ENCODE data around the gene ZFP3. TPM values are rescaled to one million over a fixed set of nuclear protein-coding genes. Genes with fewer than 3 reads are reported as not detected.
"Not testable (repeated sequence)": the region's sequence is repeated elsewhere in the genome, so short reads cannot be mapped to it uniquely, and the experiment has no call there.

Gene ZFP3
- total RNA-seq, 2 experiments from 2014 or later = 0.34 to 0.98 TPM

GRCh38 chr17:5065227-5065744 lies 13.0 kb upstream of the ZFP3 start:
- H3K36me3 ChIP-seq (ENCODE audit: insufficient read depth, low read length) = no peaks in the 10 kb centered on the region
- H3K4me1 ChIP-seq (ENCODE audit: insufficient read depth, low read length, poor library complexity, severe bottlenecking) = peaks cover 6% of the 10 kb centered on the region
- no peak overlapping the region for H3K4me2 ChIP-seq (ENCODE audit: low read length)
- no peak overlapping the region for H3K4me3 ChIP-seq (ENCODE audit: low read depth, low read length, poor library complexity, severe bottlenecking)
- H3K9me2 ChIP-seq (ENCODE audit: insufficient read depth, low read length) = no peaks in the 10 kb centered on the region
- H3K27ac ChIP-seq (ENCODE audit: low read depth, low read length, poor library complexity, severe bottlenecking) = no peak overlapping the region
- no peaks in the 10 kb centered on the region for H4K20me1 ChIP-seq (ENCODE audit: insufficient read depth, low read length)
- ChIA-PET CTCF (ENCODE audit: unreplicated experiment) (no interaction called here), POLR2A (no interaction called here)
- TF ChIP-seq CTCF (conservative IDR thresholded peaks at IDR 0.05; ENCODE audit: low read length) = no peak
- TF ChIP-seq EZH2phosphoT487 (IDR thresholded peaks at IDR 0.05; ENCODE audit: borderline replicate concordance, low read depth, low read length) = no peak
- intact Hi-C loops (cut with micrococcal nuclease; ENCODE audit: unreplicated experiment) = no loop called here
- H2AFZ ChIP-seq (ENCODE audit: low read length) = no peak overlapping the region
- no TSS peak for BruUV-seq (replicated peaks)
- no peaks in the 10 kb centered on the region for H3K79me2 ChIP-seq (ENCODE audit: insufficient read depth, low read depth, low read length)
- DNase-seq (ENCODE audit: low spot score) = no peak
- H3K9me3 ChIP-seq (ENCODE audit: low read length) = no peaks in the 10 kb centered on the region

GRCh38 chr17:5068236-5068635 lies 10.0 kb upstream of the ZFP3 start:
- intact Hi-C loops (cut with micrococcal nuclease; ENCODE audit: unreplicated experiment) = no loop called here
- Histone ChIP-seq H3K9me3 (ENCODE audit: low read length) (no peaks in the 10 kb centered on the region), H3K79me2 (ENCODE audit: insufficient read depth, low read depth, low read length) (no peaks in the 10 kb centered on the region), H3K9me2 (ENCODE audit: insufficient read depth, low read length) (no peaks in the 10 kb centered on the region), H4K20me1 (ENCODE audit: insufficient read depth, low read length) (no peaks in the 10 kb centered on the region), H2AFZ (ENCODE audit: low read length) (no peak overlapping the region), H3K4me3 (ENCODE audit: low read depth, low read length, poor library complexity, severe bottlenecking) (no peak overlapping the region), H3K36me3 (ENCODE audit: insufficient read depth, low read length) (no peaks in the 10 kb centered on the region), H3K4me2 (ENCODE audit: low read length) (no peak overlapping the region), H3K27ac (ENCODE audit: low read depth, low read length, poor library complexity, severe bottlenecking) (no peak overlapping the region), H3K4me1 (ENCODE audit: insufficient read depth, low read length, poor library complexity, severe bottlenecking) (no peaks in the 10 kb centered on the region)
- ChIA-PET CTCF (ENCODE audit: unreplicated experiment) (no interaction called here), POLR2A (interaction anchor here (0.6 kb wide), 1 partner anchor 242 kb away, joined by 3 read pairs; no protein-coding TSS in a partner anchor)
- no peak for DNase-seq (ENCODE audit: low spot score)
- BruUV-seq (replicated peaks) = no TSS peak
- TF ChIP-seq EZH2phosphoT487 (IDR thresholded peaks at IDR 0.05; ENCODE audit: borderline replicate concordance, low read depth, low read length) (no peak), CTCF (conservative IDR thresholded peaks at IDR 0.05; ENCODE audit: low read length) (no peak)

- H3K36me3 ChIP-seq (ENCODE audit: insufficient read depth, low read length) = no peaks in the 10 kb centered on the region
- TF ChIP-seq CTCF (conservative IDR thresholded peaks at IDR 0.05; ENCODE audit: low read length) (no peak), EZH2phosphoT487 (IDR thresholded peaks at IDR 0.05; ENCODE audit: borderline replicate concordance, low read depth, low read length) (no peak)
- no peaks in the 10 kb centered on the region for H3K4me1 ChIP-seq (ENCODE audit: insufficient read depth, low read length, poor library complexity, severe bottlenecking)
- no peak for DNase-seq (ENCODE audit: low spot score)
- no peaks in the 10 kb centered on the region for H3K9me3 ChIP-seq (ENCODE audit: low read length)
- no TSS peak for BruUV-seq (replicated peaks)
- no peak overlapping the region for H3K4me2 ChIP-seq (ENCODE audit: low read length)
- no peaks in the 10 kb centered on the region for H3K79me2 ChIP-seq (ENCODE audit: insufficient read depth, low read depth, low read length)
- intact Hi-C loops (cut with micrococcal nuclease; ENCODE audit: unreplicated experiment) = no loop called here
- no peak overlapping the region for H3K4me3 ChIP-seq (ENCODE audit: low read depth, low read length, poor library complexity, severe bottlenecking)
- CTCF ChIA-PET (ENCODE audit: unreplicated experiment) = no interaction called here
- POLR2A ChIA-PET = no interaction called here
- H2AFZ ChIP-seq (ENCODE audit: low read length) = no peak overlapping the region
- H4K20me1 ChIP-seq (ENCODE audit: insufficient read depth, low read length) = no peaks in the 10 kb centered on the region
- H3K27ac ChIP-seq (ENCODE audit: low read depth, low read length, poor library complexity, severe bottlenecking) = no peak overlapping the region
- H3K9me2 ChIP-seq (ENCODE audit: insufficient read depth, low read length) = no peaks in the 10 kb centered on the region
Observed at GRCh38 chr17:5069724-5070123, 8.5 kb upstream of the ZFP3 start.

- intact Hi-C loops (cut with micrococcal nuclease; ENCODE audit: unreplicated experiment); CTCF ChIA-PET (ENCODE audit: unreplicated experiment): not testable (repeated sequence)
Observed at GRCh38 chr17:5075472-5075871, 2.8 kb upstream of the ZFP3 start.

More at GRCh38 chr17:5075472-5075871, 2.8 kb upstream of the ZFP3 start:
- H3K4me2 ChIP-seq (ENCODE audit: low read length); H3K79me2 ChIP-seq (ENCODE audit: insufficient read depth, low read depth, low read length); H2AFZ ChIP-seq (ENCODE audit: low read length); H3K36me3 ChIP-seq (ENCODE audit: insufficient read depth, low read length); H3K9me2 ChIP-seq (ENCODE audit: insufficient read depth, low read length); DNase-seq (ENCODE audit: low spot score); H3K27ac ChIP-seq (ENCODE audit: low read depth, low read length, poor library complexity, severe bottlenecking); POLR2A ChIA-PET; H3K4me3 ChIP-seq (ENCODE audit: low read depth, low read length, poor library complexity, severe bottlenecking); BruUV-seq (replicated peaks); H4K20me1 ChIP-seq (ENCODE audit: insufficient read depth, low read length); H3K9me3 ChIP-seq (ENCODE audit: low read length): not testable (repeated sequence)
- peaks cover 17% of the 10 kb centered on the region for H3K4me1 ChIP-seq (ENCODE audit: insufficient read depth, low read length, poor library complexity, severe bottlenecking)

Data from OCI-LY7 (cell line).